Activated naive CD4-positive, alpha-beta T cell treated with anti-CD3 and anti-CD28 coated beads, Interleukin-2, amount 50 U/mL, for 72 hours (primary cell): ENCODE data around the gene SYTL3. TPM values are rescaled to one million over a fixed set of nuclear protein-coding genes. Genes with fewer than 3 reads are reported as not detected.
A peak's percentile ranks its signal among the peaks of the same experiment; 100 is the strongest.
"Not testable (repeated sequence)": the region's sequence is repeated elsewhere in the genome, so short reads cannot be mapped to it uniquely, and the experiment has no call there.

Experiments used
- ATAC-seq, 2 donors: fragments of 150-1000 bp; cut with Tn5 transposase; 2 replicates each; pipeline ENCODE4 v1.10.0; 2021; ENCODE audit warnings: mild to moderate bottlenecking in 2 of 2, moderate library complexity in 2 of 2
- DNase-seq, 2 donors: peaks; one replicate each; pipeline ENCODE4 v3.0.0; 2021 to 2022; ENCODE audit warnings: low spot score in 2 of 2
- H3K27ac Mint-ChIP-seq, 2 donors: one replicate each; pipeline ENCODE4 v1.8.0; 2022; ENCODE audit warnings: mild to moderate bottlenecking in 2 of 2, mixed read lengths in 2 of 2
- H3K36me3 Mint-ChIP-seq, 2 donors: one replicate each; pipeline ENCODE4 v1.8.0; 2022; ENCODE audit warnings: mixed read lengths in 2 of 2
- H3K9me3 Mint-ChIP-seq, 2 donors: one replicate each; pipeline ENCODE4 v1.8.0; 2022; ENCODE audit warnings: mixed read lengths in 2 of 2
- total RNA-seq, 2 donors: library from RNA; stranded (reverse); gene quantifications; one replicate each; pipeline ENCODE4 v1.2.3, GENCODE V29; 2022

The SYTL3 gene
- total RNA-seq, 2 donors from 2014 or later: 122 to 143 TPM

DNA sequence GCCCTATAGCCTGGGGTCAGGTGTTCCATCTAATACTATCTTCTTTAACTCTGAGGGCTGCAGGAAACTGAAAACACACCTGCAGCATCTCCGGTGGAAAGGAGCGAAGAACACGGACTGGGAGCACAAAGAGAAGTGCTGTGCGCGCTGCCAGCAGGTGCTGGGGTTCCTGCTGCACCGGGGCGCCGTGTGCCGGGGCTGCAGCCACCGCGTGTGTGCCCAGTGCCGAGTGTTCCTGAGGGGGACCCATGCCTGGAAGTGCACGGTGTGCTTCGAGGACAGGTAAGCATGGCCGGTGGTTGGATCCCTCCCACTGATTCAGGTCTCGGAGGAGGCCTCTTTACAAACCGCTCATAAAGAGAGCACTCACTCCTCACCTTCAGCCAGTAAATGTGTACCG, 15.5 kb downstream of the SYTL3 start:
- ATAC-seq (no peak), DNase-seq (no peak)

DNA sequence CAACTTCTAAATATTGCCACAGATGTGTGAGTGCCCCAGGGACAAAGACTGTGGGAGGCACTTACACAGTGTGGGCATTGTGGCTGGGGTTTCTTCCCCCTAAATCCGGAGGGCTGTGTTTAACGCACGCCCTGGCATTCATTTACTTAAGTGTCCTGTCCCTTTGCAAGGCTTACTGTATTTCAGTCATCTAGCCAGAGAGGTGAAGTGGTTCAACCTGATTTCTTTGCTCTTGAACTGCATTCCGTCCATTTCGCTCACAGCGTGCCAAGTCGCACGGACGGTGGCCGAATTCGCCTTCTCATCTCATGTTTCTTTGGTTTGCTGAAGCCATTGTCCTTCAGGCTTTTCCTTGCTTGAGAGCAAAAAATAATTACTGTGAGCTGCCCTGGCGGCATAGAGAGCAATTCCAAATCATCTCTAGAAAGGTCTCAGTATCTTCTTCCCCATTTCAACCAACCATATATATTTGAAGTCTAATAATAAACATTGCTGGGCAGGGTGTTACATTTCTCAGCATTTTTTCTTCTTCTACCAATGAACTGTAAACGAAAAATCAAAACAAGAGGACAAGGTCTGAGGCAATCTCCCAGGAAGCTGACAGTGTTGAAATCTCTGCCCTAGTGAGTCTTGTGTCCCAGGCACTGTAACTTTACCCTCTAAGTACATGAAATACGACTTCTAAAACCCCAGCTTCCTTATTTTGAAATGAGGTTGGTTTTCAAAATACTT, 16.9 kb downstream of the SYTL3 start:
- Mint-ChIP-seq H3K36me3 (peaks cover 47 to 48% of the 10 kb centered on the region in 2 donors), H3K9me3 (no peaks in the 10 kb centered on the region), H3K27ac (no peak overlapping the region)
- DNase-seq: no peak
- no peak for ATAC-seq

More for the DNA sequence above, 15.5 kb downstream of the SYTL3 start:
- Mint-ChIP-seq H3K36me3 (peaks cover 48 to 55% of the 10 kb centered on the region in 2 donors), H3K9me3 (no peaks in the 10 kb centered on the region), H3K27ac (no peak overlapping the region)

DNA sequence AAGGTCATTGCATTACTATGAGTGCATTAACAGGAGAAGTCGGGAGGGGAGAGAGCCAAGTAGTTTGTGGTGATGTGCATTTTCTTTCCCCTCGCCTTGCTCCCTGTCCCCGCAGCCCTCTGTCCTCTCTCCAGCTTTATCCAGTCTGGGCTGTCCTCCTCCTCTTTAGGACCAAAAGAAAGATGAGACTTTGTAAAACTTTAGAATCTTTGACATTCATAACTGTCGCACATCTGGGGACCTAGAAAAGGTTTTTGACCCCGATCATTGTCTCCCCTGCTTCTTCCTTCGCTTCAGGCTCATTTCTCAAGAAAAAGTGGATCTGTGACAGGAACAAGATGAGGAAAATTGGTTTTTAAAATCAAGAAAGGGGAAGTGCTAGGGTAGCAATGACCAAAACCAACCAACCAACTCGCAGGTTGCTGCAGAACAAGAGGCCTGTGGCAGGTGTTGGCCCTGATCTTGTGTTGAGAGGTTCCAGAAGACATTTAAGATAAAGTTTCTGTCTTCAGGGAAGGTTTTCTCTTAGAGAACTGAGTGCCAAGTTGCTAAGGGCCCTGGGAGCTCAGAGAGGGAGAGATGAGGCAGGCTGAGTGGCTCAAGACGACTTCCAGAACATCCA, 17.6 kb downstream of the SYTL3 start:
- Mint-ChIP-seq H3K27ac (peak overlapping the region in 1 of 2 donors; percentile 68), H3K36me3 (peaks cover 43 to 48% of the 10 kb centered on the region in 2 donors)

GRCh38 chr6:158668707-158669103, 18.9 kb downstream of the SYTL3 start:
- H3K27ac Mint-ChIP-seq: no peak overlapping the region
- ATAC-seq (no peak), DNase-seq (no peak)
- no peaks in the 10 kb centered on the region for H3K9me3 Mint-ChIP-seq
- peaks cover 36 to 37% of the 10 kb centered on the region in 2 donors for H3K36me3 Mint-ChIP-seq

More for the DNA sequence above, 17.6 kb downstream of the SYTL3 start:
- ATAC-seq (no peak), DNase-seq (no peak)
- no peaks in the 10 kb centered on the region for H3K9me3 Mint-ChIP-seq

- Mint-ChIP-seq H3K27ac (peak overlapping the region; percentile 13 to 49), H3K9me3 (no peaks in the 10 kb centered on the region), H3K36me3 (peaks cover 35 to 40% of the 10 kb centered on the region in 2 donors)
- DNase-seq (no peak), ATAC-seq (peak in 1 of 2 donors; percentile 43)
These were observed 19.5 kb downstream of the SYTL3 start for GRCh38 chr6:158669145-158670035.

DNA sequence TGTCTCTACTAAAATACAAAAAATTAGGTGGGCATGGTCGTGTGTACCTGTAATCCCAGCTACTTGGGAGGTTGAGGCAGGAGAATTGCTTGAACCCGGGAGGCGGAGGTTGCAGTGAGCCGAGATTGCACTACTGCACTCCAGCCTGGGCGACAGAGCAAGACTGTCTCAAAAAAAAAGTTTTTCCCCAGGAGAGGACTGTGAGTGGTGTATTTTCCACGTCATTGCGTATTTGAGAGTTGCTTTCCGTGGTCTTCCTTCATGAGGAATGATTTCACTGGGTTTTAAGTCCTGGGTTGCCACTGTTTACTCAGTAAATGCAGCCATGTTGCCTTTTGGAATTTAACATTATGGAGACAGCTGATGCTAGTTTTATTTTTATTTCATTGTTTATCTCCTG, 22.3 kb downstream of the SYTL3 start:
- peaks cover 29 to 47% of the 10 kb centered on the region in 2 donors for H3K36me3 Mint-ChIP-seq
- not testable (repeated sequence) for H3K27ac Mint-ChIP-seq, ATAC-seq

DNA sequence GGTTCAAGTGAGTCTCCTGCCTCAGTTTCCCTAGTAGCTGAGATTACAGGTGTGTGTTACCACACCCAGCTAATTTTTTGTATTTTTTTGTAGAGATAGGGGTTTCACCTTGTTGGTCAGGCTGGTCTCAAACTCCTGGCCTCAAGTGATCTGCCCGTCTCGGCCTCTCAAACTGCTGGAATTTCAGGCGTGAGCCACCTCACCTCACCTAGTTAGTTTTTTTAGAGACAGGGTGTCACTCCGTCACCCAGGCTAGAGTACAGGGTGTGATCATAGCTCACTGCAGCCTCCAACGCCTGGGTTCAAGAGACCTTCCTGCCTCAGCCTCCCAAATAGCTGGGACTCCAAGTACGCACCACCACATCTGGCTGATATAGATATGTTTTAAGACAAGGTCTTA, 22.9 kb downstream of the SYTL3 start:
- ATAC-seq: no peak
- no peak overlapping the region for H3K27ac Mint-ChIP-seq
- H3K9me3 Mint-ChIP-seq: no peaks in the 10 kb centered on the region
- H3K36me3 Mint-ChIP-seq: peaks cover 24 to 48% of the 10 kb centered on the region in 2 donors
- no peak for DNase-seq

More for the DNA sequence above, 22.3 kb downstream of the SYTL3 start:
- not testable (repeated sequence) for DNase-seq, H3K9me3 Mint-ChIP-seq

- Mint-ChIP-seq H3K36me3 (peaks cover 22 to 44% of the 10 kb centered on the region in 2 donors), H3K9me3 (no peaks in the 10 kb centered on the region), H3K27ac (no peak overlapping the region)
- ATAC-seq: no peak
- DNase-seq: no peak
These were observed 24.7 kb downstream of the SYTL3 start for GRCh38 chr6:158674342-158675131.

GRCh38 chr6:158677094-158677493, 27.2 kb downstream of the SYTL3 start:
- H3K9me3 Mint-ChIP-seq, DNase-seq, ATAC-seq, H3K27ac Mint-ChIP-seq: not testable (repeated sequence)
- peaks cover 26 to 56% of the 10 kb centered on the region in 2 donors for H3K36me3 Mint-ChIP-seq

DNA sequence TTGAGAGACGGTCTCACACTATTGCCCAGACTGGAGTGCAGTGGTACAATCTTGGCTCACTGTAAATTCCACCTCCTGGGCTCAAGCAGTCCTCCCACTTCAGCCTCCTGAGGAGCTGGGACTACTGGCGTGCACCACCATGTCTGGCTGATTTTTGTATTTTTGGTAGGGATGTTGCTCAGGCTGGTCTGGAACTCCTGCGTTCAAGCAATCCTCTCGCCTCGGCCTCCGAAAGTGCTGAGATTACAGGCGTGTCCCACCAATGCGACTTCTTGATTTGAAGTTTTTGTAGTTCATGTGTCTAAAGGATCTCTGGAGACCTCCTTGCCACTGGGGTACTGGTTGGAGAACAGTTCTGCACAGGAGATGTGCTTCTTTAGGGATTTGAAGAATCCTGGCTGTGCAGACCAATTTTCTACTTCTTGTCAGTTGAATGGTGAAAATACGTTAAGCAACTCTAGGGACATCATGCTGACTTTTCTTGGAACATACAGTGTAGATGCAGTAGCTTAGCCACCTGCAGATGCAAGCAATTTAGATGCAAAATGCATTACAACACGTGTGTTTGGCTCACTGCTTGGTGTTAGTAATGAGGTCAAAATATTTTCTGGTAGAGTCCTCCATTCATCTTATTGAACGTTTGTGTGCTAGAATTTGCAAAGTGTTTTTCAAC, 28.2 kb downstream of the SYTL3 start:
- Mint-ChIP-seq H3K27ac (peak overlapping the region in 1 of 2 donors; percentile 88), H3K9me3 (no peaks in the 10 kb centered on the region), H3K36me3 (peaks cover 27 to 63% of the 10 kb centered on the region in 2 donors)
- no peak for ATAC-seq
- no peak for DNase-seq

- Mint-ChIP-seq H3K9me3 (no peaks in the 10 kb centered on the region), H3K36me3 (peaks cover 31 to 61% of the 10 kb centered on the region in 2 donors), H3K27ac (peak overlapping the region in 1 of 2 donors; percentile 1)
- DNase-seq (no peak), ATAC-seq (no peak)
These were observed 30.2 kb downstream of the SYTL3 start for GRCh38 chr6:158680015-158680414.

GRCh38 chr6:158680481-158680880, 30.6 kb downstream of the SYTL3 start:
- DNase-seq (no peak), ATAC-seq (no peak)
- Mint-ChIP-seq H3K27ac (no peak overlapping the region), H3K9me3 (no peaks in the 10 kb centered on the region), H3K36me3 (peaks cover 27 to 56% of the 10 kb centered on the region in 2 donors)

DNA sequence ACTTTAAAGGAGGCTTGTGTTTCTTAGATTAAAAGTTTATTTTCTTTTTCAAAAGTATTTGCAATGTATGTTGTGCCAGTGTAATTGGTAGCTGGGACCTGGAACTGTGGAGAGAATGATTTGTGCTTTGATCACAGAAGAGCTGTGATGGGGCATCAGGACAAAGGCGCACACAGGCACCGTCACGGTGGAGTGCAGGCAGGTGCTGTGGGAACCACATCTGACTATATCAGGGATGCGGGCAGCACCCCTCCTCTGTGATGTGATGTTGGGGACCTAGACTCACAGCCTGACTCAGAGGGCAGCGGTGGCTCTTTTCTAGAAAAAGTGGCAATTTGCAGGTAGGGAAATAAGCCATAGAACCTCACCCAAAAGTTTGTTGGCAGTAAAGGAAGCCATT, 34.5 kb downstream of the SYTL3 start:
- Mint-ChIP-seq H3K36me3 (peaks cover 41 to 62% of the 10 kb centered on the region in 2 donors), H3K9me3 (no peaks in the 10 kb centered on the region), H3K27ac (peak overlapping the region in 1 of 2 donors; percentile 41)
- DNase-seq (no peak), ATAC-seq (peak; percentile 33 to 66)

DNA sequence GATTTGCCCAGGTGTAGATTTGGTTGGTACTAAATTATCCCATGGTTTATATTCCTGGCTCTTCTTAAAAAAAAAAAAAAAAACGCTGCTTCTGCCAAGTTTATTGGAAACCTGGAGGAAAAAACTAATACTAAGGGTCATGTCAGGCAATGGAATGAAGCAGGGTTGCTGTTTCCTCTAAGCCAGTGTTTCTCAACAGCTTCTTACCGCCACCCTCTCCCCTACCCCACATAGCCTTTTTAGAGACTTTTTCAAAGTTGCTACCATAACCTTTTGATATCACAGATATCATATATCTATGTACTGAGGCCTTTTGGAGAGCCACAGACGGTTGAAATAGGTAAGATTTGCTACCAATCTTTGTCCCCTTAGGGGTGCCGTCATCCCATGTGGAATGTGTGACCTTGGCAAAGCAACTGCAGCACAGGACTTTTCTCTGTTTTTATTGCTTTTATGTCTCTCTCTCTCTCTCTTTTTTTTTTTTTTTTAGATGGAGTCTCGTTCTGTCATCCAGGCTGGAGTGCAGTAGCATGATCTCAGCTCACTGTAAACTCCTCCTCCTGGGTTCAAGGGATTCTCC, 35.0 kb downstream of the SYTL3 start:
- no peak for DNase-seq

GRCh38 chr6:158686311-158686710, 36.5 kb downstream of the SYTL3 start:
- no peak for ATAC-seq
- Mint-ChIP-seq H3K36me3 (peaks cover 34 to 53% of the 10 kb centered on the region in 2 donors), H3K27ac (peak overlapping the region; percentile 73 to 84), H3K9me3 (no peaks in the 10 kb centered on the region)
- DNase-seq: no peak

More for the DNA sequence above, 35.0 kb downstream of the SYTL3 start:
- no peaks in the 10 kb centered on the region for H3K9me3 Mint-ChIP-seq
- no peak for ATAC-seq
- peak overlapping the region in 1 of 2 donors; percentile 76 for H3K27ac Mint-ChIP-seq
- peaks cover 37 to 62% of the 10 kb centered on the region in 2 donors for H3K36me3 Mint-ChIP-seq
